BJ (cell line): ENCODE results near the gene TCOF1. TPM values are rescaled to one million over a fixed set of nuclear protein-coding genes. Genes with fewer than 3 reads are reported as not detected.

Source experiments
- CTCF ChIA-PET: fragments of 350-600 bp; formaldehyde crosslinking; extraction: SDS; loops from one replicate; lab custom pipeline; 2021; ENCODE audit warnings: antibody characterized with exemption, inconsistent platforms; lab: Yijun Ruan, JAX
- POLR2A ChIA-PET: fragments of 300-600 bp; sonication (Branson Sonifier 250); formaldehyde crosslinking; extraction: SDS; loops from one replicate; lab custom pipeline; 2021; ENCODE audit warnings: antibody characterized with exemption; lab: Charles Lee
- DNase-seq: peaks from one replicate; pipeline ENCODE4 v3.0.0-alpha.2; 2011; ENCODE audit warnings: low read depth
- H3K27me3 ChIP-seq: 2 replicates; pipeline ENCODE4 v1.6.0; 2011; ENCODE audit warnings: low read length; ENCODE audit not compliant: control insufficient read depth, insufficient read depth
- H3K36me3 ChIP-seq: 2 replicates; pipeline ENCODE4 v1.5.1; 2011; ENCODE audit warnings: low read length; ENCODE audit not compliant: control insufficient read depth, insufficient read depth
- H3K4me3 ChIP-seq: 2 replicates; pipeline ENCODE4 v1.5.1; 2011; ENCODE audit warnings: low read depth, mild to moderate bottlenecking, control low read depth, low read length
- polyA plus RNA-seq: library from polyadenylated mRNA; depleted of rRNA; stranded (reverse); fragments of >200 nt; gene quantifications from 2 replicates; pipeline ENCODE4 v1.2.3, GENCODE V29; 2011
- TF ChIP-seq, protein P1 (sequence below): IDR thresholded peaks from 2 replicates; pipeline ENCODE4 v1.5.1; 2011; ENCODE audit warnings: low read depth, mild to moderate bottlenecking, control low read depth, inconsistent platforms, low read length, moderate library complexity; ENCODE audit not compliant: insufficient read depth

Gene TCOF1
- polyA plus RNA-seq, 1 experiment, result 9.7 TPM

GRCh38 chr5:150372639-150373038 is 15.1 kb downstream of the TCOF1 start:
- Histone ChIP-seq H3K36me3 (peaks cover 57% of the 10 kb centered on the region), H3K27me3 (no peaks in the 10 kb centered on the region), H3K4me3 (no peak overlapping the region)
- TF ChIP-seq, protein P1, sequence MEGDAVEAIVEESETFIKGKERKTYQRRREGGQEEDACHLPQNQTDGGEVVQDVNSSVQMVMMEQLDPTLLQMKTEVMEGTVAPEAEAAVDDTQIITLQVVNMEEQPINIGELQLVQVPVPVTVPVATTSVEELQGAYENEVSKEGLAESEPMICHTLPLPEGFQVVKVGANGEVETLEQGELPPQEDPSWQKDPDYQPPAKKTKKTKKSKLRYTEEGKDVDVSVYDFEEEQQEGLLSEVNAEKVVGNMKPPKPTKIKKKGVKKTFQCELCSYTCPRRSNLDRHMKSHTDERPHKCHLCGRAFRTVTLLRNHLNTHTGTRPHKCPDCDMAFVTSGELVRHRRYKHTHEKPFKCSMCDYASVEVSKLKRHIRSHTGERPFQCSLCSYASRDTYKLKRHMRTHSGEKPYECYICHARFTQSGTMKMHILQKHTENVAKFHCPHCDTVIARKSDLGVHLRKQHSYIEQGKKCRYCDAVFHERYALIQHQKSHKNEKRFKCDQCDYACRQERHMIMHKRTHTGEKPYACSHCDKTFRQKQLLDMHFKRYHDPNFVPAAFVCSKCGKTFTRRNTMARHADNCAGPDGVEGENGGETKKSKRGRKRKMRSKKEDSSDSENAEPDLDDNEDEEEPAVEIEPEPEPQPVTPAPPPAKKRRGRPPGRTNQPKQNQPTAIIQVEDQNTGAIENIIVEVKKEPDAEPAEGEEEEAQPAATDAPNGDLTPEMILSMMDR, result no peak
- DNase-seq, result no peak
- POLR2A ChIA-PET, result no interaction called here
- CTCF ChIA-PET, result no interaction called here

DNA sequence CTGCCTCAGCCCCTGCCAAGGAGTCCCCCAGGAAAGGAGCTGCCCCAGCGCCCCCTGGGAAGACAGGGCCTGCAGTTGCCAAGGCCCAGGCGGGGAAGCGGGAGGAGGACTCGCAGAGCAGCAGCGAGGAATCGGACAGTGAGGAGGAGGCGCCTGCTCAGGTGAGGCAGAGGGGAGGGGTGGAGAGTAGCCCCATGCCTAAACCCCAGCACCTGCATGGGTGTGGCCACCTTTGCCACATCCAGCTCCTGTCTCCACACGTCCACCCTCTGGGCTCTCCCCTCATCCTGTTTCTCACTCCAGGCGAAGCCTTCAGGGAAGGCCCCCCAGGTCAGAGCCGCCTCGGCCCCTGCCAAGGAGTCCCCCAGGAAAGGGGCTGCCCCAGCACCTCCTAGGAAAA is 17.2 kb downstream of the TCOF1 start:
- Histone ChIP-seq H3K27me3 (no peaks in the 10 kb centered on the region), H3K4me3 (no peak overlapping the region), H3K36me3 (peaks cover 51% of the 10 kb centered on the region)
- TF ChIP-seq, protein P1, result no peak
- ChIA-PET CTCF (interaction anchor here (1.1 kb wide), 1 partner anchor 61 kb away, joined by 3 read pairs; no protein-coding TSS in a partner anchor), POLR2A (no interaction called here)
- no peak for DNase-seq

DNA sequence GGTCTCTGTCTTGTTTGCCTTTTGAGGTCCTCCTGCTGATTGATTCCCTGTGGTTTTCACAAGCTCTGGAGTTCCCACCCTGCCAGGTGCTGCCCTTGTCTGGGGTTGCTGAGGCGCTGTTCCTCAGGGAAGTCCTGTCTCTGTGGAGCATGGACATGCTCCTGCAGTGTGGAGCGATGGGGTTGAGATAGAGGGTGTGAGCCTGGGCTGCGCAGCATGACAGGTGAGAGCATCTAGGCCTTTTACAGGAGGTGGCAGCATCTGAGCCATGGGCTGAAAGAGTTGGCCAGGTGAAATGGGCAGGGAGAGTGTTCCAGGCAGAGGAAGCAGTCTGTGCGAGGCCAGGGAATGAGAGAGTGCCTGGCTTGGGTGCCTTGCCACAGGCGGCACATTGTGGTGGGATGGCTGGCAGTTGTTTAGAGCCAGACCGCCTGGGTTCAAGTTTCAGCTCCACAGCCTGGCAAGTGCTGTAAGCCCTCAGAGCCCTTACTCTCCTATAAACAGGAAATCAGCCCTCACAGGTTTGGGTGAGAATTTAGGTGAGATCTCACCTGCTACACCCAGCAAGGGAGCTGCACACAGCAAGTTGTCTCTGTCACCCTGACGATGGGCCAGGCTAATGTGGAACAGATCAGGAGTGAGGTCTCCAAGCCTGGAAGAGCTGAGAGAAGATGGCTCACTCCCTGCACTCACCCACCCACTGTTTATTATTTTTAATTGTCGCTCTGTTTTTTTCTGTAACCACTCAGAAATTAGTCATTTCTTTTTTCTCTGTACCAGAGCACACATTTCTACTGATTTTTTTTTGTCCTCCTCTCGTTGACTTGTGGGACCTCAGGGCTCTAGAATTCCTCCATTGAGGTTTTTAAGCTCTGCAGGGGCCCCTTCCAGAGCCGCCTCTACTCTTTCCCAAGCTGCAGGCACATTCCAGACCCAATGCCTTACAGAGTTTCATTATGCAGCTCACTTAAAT is 19.6 kb downstream of the TCOF1 start:
- Histone ChIP-seq H3K27me3 (no peaks in the 10 kb centered on the region), H3K36me3 (peaks cover 55% of the 10 kb centered on the region), H3K4me3 (no peak overlapping the region)
- CTCF ChIA-PET, result interaction anchor here (0.6 to 1.6 kb wide), 9 partner anchors 10 to 419 kb away, joined by 3 to 7 read pairs (median 3); no protein-coding TSS in a partner anchor
- TF ChIP-seq, protein P1, result no peak
- peak; percentile 50 for DNase-seq
- POLR2A ChIA-PET, result interaction anchor here (0.6 to 0.7 kb wide), 2 partner anchors 114 to 1394 kb away, joined by 3 to 5 read pairs; no protein-coding TSS in a partner anchor

GRCh38 chr5:150377964-150378694 is 20.6 kb downstream of the TCOF1 start:
- ChIA-PET POLR2A (interaction anchor here (0.6 to 0.9 kb wide), 3 partner anchors 56 to 242 kb away, joined by 3 to 4 read pairs (median 3); no protein-coding TSS in a partner anchor), CTCF (interaction anchor here (0.8 to 1.5 kb wide), 6 partner anchors 19 to 242 kb away, joined by 3 to 4 read pairs (median 3); no protein-coding TSS in a partner anchor)
- TF ChIP-seq, protein P1, result no peak
- DNase-seq, result peak; percentile 95
- H3K36me3 ChIP-seq, result peaks cover 56% of the 10 kb centered on the region
- H3K27me3 ChIP-seq, result no peaks in the 10 kb centered on the region
- H3K4me3 ChIP-seq, result no peak overlapping the region
